Measurements from ENCODE around the gene CDIP1. TPM values are rescaled to one million over a fixed set of nuclear protein-coding genes. Genes with fewer than 3 reads are reported as not detected.

CDIP1 gene
- total RNA-seq, 2 experiments from 2014 or later, result 13.5 to 34.2 TPM

DNA sequence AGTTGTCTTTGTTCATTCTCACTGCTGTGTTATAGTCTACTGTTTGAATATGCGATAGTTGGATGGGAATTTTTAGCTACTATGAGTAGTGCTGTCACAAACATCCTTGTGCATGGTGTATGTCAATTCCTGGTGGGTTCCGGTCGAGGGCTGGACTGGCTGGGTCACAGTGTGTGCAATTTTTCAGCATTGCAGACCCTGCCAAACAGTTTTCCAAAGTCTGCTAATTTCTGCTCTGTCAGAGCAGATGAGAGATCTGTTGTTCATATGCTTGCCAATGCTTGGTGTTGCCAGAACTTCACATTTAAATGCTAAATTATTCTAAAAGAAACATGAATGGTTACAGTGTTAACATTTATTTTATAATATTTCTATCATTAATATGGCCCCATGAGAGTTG lies 14.0 kb upstream of the CDIP1 start:
- Histone ChIP-seq H4K20me1 (ENCODE audit: insufficient read depth, low read length) (no peaks in the 10 kb centered on the region), H2AFZ (ENCODE audit: low read length) (no peak overlapping the region), H3K9me3 (ENCODE audit: low read length) (no peaks in the 10 kb centered on the region), H3K27ac (ENCODE audit: low read depth, low read length, poor library complexity, severe bottlenecking) (no peak overlapping the region), H3K4me1 (ENCODE audit: insufficient read depth, low read length, poor library complexity, severe bottlenecking) (peaks cover 12% of the 10 kb centered on the region), H3K9me2 (ENCODE audit: insufficient read depth, low read length) (no peaks in the 10 kb centered on the region), H3K4me3 (ENCODE audit: low read depth, low read length, poor library complexity, severe bottlenecking) (no peak overlapping the region), H3K36me3 (ENCODE audit: insufficient read depth, low read length) (no peaks in the 10 kb centered on the region), H3K4me2 (ENCODE audit: low read length) (no peak overlapping the region), H3K79me2 (ENCODE audit: insufficient read depth, low read depth, low read length) (no peaks in the 10 kb centered on the region)
- no peak for TF ChIP-seq CTCF (conservative IDR thresholded peaks at IDR 0.05; ENCODE audit: low read length)
- no peak for TF ChIP-seq EZH2phosphoT487 (IDR thresholded peaks at IDR 0.05; ENCODE audit: borderline replicate concordance, low read depth, low read length)
- no TSS peak for BruUV-seq (replicated peaks)
- ChIA-PET POLR2A (interaction anchor here (0.7 kb wide), 1 partner anchor 42 kb away, joined by 7 read pairs; no protein-coding TSS in a partner anchor), CTCF (ENCODE audit: unreplicated experiment) (interaction anchor here (0.6 kb wide), 1 partner anchor 46 kb away, joined by 3 read pairs; no protein-coding TSS in a partner anchor)
- intact Hi-C loops (cut with micrococcal nuclease; ENCODE audit: unreplicated experiment), result no loop called here
- no peak for DNase-seq (ENCODE audit: low spot score)

- H2AFZ ChIP-seq (ENCODE audit: low read length), result no peak overlapping the region
- H3K9me2 ChIP-seq (ENCODE audit: insufficient read depth, low read length), result no peaks in the 10 kb centered on the region
- H3K4me1 ChIP-seq (ENCODE audit: insufficient read depth, low read length, poor library complexity, severe bottlenecking), result peaks cover 13% of the 10 kb centered on the region
- POLR2A ChIA-PET, result interaction anchor here (0.6 to 1.1 kb wide), 3 partner anchors 10 to 100 kb away, joined by 3 read pairs; partner anchors contain the start of gene CDIP1
- TF ChIP-seq CTCF (conservative IDR thresholded peaks at IDR 0.05; ENCODE audit: low read length) (no peak), EZH2phosphoT487 (IDR thresholded peaks at IDR 0.05; ENCODE audit: borderline replicate concordance, low read depth, low read length) (no peak)
- H3K36me3 ChIP-seq (ENCODE audit: insufficient read depth, low read length), result no peaks in the 10 kb centered on the region
- H3K4me3 ChIP-seq (ENCODE audit: low read depth, low read length, poor library complexity, severe bottlenecking), result no peak overlapping the region
- H3K9me3 ChIP-seq (ENCODE audit: low read length), result no peaks in the 10 kb centered on the region
- intact Hi-C loops (cut with micrococcal nuclease; ENCODE audit: unreplicated experiment), result no loop called here
- DNase-seq (ENCODE audit: low spot score), result no peak
- CTCF ChIA-PET (ENCODE audit: unreplicated experiment), result interaction anchor here (0.6 kb wide), 1 partner anchor 148 kb away, joined by 3 read pairs; no protein-coding TSS in a partner anchor
- H3K27ac ChIP-seq (ENCODE audit: low read depth, low read length, poor library complexity, severe bottlenecking), result no peak overlapping the region
- no peaks in the 10 kb centered on the region for H3K79me2 ChIP-seq (ENCODE audit: insufficient read depth, low read depth, low read length)
- H4K20me1 ChIP-seq (ENCODE audit: insufficient read depth, low read length), result no peaks in the 10 kb centered on the region
- no TSS peak for BruUV-seq (replicated peaks)
- no peak overlapping the region for H3K4me2 ChIP-seq (ENCODE audit: low read length)
These were observed 12.0 kb upstream of the CDIP1 start for GRCh38 chr16:4550591-4550990.

GRCh38 chr16:4548124-4548523 lies 9.6 kb upstream of the CDIP1 start:
- CTCF ChIA-PET (ENCODE audit: unreplicated experiment), result interaction anchor here (0.6 to 2.9 kb wide), 4 partner anchors 28 to 42 kb away, joined by 3 to 16 read pairs (median 4); no protein-coding TSS in a partner anchor
- H3K27ac ChIP-seq (ENCODE audit: low read depth, low read length, poor library complexity, severe bottlenecking), result no peak overlapping the region
- POLR2A ChIA-PET, result interaction anchor here (0.9 kb wide), 1 partner anchor 14 kb away, joined by 3 read pairs; no protein-coding TSS in a partner anchor
- no peak overlapping the region for H2AFZ ChIP-seq (ENCODE audit: low read length)
- H3K4me3 ChIP-seq (ENCODE audit: low read depth, low read length, poor library complexity, severe bottlenecking), result no peak overlapping the region
- H3K9me3 ChIP-seq (ENCODE audit: low read length), result no peaks in the 10 kb centered on the region
- intact Hi-C loops (cut with micrococcal nuclease; ENCODE audit: unreplicated experiment), result loop anchor here (1.0 kb wide), 2 partner anchors 30 to 43 kb away; no protein-coding TSS in a partner anchor
- BruUV-seq (replicated peaks), result no TSS peak
- H3K9me2 ChIP-seq (ENCODE audit: insufficient read depth, low read length), result no peaks in the 10 kb centered on the region
- TF ChIP-seq CTCF (conservative IDR thresholded peaks at IDR 0.05; ENCODE audit: low read length) (no peak), EZH2phosphoT487 (IDR thresholded peaks at IDR 0.05; ENCODE audit: borderline replicate concordance, low read depth, low read length) (no peak)
- peaks cover 27% of the 10 kb centered on the region for H3K4me1 ChIP-seq (ENCODE audit: insufficient read depth, low read length, poor library complexity, severe bottlenecking)
- H3K36me3 ChIP-seq (ENCODE audit: insufficient read depth, low read length), result no peaks in the 10 kb centered on the region
- H3K4me2 ChIP-seq (ENCODE audit: low read length), result no peak overlapping the region
- no peaks in the 10 kb centered on the region for H3K79me2 ChIP-seq (ENCODE audit: insufficient read depth, low read depth, low read length)
- no peaks in the 10 kb centered on the region for H4K20me1 ChIP-seq (ENCODE audit: insufficient read depth, low read length)
- DNase-seq (ENCODE audit: low spot score), result no peak

Data from OCI-LY7 (cell line).